ENCODE data around the gene MOK.

DNA sequence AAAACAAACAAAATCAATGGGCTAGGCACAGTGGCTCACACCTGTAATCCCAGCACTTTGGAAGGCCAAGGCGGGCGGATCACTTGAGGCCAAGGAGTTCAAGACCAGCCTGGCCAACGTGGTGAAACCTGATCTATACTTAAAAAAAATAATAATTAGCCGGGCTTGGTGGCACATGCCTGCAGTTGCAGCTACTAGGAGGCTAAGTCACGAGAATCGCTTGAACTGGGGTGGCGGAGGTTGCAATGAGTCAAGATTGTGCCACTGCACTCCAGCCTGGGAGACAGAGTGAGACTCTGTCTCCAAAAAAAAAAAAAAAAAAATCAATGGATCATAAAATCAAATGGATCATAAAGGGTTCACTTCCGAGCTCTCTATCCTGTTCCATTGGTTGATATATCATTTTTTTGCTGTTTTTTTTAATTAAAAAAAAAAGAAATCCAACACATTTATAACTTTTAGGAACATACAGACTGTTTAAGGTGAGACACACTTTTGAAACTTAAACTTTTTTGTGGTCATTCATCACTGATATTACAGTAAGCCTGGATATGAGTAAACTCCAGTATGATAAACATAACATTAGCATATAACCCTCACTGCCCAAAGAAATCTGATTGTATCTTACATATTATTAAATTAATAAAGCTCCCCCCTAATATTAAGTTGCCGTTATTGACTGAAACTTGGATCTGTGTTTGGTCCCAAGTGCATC, 22.1 kb downstream of the MOK start:
- TF ChIP-seq, protein P1, sequence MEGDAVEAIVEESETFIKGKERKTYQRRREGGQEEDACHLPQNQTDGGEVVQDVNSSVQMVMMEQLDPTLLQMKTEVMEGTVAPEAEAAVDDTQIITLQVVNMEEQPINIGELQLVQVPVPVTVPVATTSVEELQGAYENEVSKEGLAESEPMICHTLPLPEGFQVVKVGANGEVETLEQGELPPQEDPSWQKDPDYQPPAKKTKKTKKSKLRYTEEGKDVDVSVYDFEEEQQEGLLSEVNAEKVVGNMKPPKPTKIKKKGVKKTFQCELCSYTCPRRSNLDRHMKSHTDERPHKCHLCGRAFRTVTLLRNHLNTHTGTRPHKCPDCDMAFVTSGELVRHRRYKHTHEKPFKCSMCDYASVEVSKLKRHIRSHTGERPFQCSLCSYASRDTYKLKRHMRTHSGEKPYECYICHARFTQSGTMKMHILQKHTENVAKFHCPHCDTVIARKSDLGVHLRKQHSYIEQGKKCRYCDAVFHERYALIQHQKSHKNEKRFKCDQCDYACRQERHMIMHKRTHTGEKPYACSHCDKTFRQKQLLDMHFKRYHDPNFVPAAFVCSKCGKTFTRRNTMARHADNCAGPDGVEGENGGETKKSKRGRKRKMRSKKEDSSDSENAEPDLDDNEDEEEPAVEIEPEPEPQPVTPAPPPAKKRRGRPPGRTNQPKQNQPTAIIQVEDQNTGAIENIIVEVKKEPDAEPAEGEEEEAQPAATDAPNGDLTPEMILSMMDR (IDR thresholded peaks at IDR 0.05) = no peak
- TF ChIP-seq POLR2A (IDR thresholded peaks at IDR 0.05) (no peak), POLR2AphosphoS5 (IDR thresholded peaks at IDR 0.05) (no peak)

Data from breast epithelium (tissue), 3 donors.